Activated naive CD4-positive, alpha-beta T cell treated with anti-CD3 and anti-CD28 coated beads, Interleukin-2, amount 50 U/mL, for 24 hours (primary cell): Measurements from ENCODE around the gene ITPRIPL2.

ENCODE experiments used
- H3K27ac Mint-ChIP-seq: one replicate; pipeline ENCODE4 v1.8.0; 2021; ENCODE audit warnings: mild to moderate bottlenecking, mixed read lengths
- H3K27me3 Mint-ChIP-seq: one replicate; pipeline ENCODE4 v1.8.0; 2021; ENCODE audit warnings: mixed read lengths
- H3K36me3 Mint-ChIP-seq: one replicate; pipeline ENCODE4 v1.8.0; 2021; ENCODE audit warnings: mixed read lengths
- H3K4me1 Mint-ChIP-seq: one replicate; pipeline ENCODE4 v1.8.0; 2021; ENCODE audit warnings: mixed read lengths
- H3K4me3 Mint-ChIP-seq: one replicate; pipeline ENCODE4 v1.8.0; 2021; ENCODE audit warnings: mild to moderate bottlenecking, mixed read lengths
- H3K9me3 Mint-ChIP-seq: one replicate; pipeline ENCODE4 v1.8.0; 2021; ENCODE audit warnings: mixed read lengths

ITPRIPL2 gene

GRCh38 chr16:19169082-19169639 is 55.4 kb downstream of the ITPRIPL2 start:
- Mint-ChIP-seq H3K27me3 (peaks cover 16% of the 10 kb centered on the region), H3K4me3 (no peak overlapping the region), H3K36me3 (no peaks in the 10 kb centered on the region), H3K9me3 (no peaks in the 10 kb centered on the region), H3K4me1 (peaks cover 4% of the 10 kb centered on the region), H3K27ac (no peak overlapping the region)

DNA sequence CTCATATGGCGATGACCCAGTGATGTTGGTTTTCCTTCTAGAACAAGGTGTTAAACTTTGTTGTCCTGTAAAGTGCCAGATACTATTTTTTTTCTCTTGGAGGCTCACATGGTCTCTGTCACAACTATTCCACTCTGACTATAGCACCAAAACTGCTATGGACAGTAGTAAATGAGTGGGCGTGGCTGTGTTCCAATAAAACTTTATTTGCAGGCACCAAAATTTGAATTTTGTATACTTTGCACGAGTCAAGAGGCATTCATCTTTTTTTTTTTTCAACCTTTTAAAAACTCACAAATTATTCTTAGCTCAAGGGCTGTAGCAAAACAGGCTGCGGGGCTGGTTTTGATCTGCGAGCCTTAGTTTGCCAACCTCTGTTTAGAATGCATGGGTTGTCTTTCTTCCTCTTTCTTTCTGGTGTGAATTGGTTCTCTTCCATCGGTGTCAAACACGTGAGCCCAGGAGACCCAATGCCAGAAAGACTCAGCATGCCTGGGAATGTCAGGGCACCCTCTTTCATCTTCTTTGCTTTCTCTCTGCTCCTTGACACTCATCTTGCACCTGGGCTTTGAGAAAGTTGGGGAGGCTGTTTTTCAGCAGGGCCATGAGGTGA is 56.4 kb downstream of the ITPRIPL2 start:
- H3K27me3 Mint-ChIP-seq = peaks cover 16% of the 10 kb centered on the region
- peaks cover 4% of the 10 kb centered on the region for H3K4me1 Mint-ChIP-seq
- H3K27ac Mint-ChIP-seq = no peak overlapping the region
- no peaks in the 10 kb centered on the region for H3K36me3 Mint-ChIP-seq
- no peaks in the 10 kb centered on the region for H3K9me3 Mint-ChIP-seq
- H3K4me3 Mint-ChIP-seq = no peak overlapping the region
